IMR-90 (cell line): ENCODE data around the gene C11orf54. TPM values are rescaled to one million over a fixed set of nuclear protein-coding genes. Genes with fewer than 3 reads are reported as not detected.
"Not testable (repeated sequence)": the region's sequence is repeated elsewhere in the genome, so short reads cannot be mapped to it uniquely, and the experiment has no call there.

ENCODE experiments used
- ATAC-seq: fragments of 200-7000 bp; cut with Tn5 transposase; 2 replicates; pipeline ENCODE4 v1.9.1; 2020; ENCODE audit warnings: low read depth, mild to moderate bottlenecking, moderate library complexity
- BruUV-seq: library from RNA; stranded (reverse); fragments of 400-500 nt; replicated peaks from 2 replicates; lab custom pipeline; 2021; lab: Mats Ljungman, UMichigan
- CTCF ChIA-PET: fragments of 300-600 bp; formaldehyde crosslinking; extraction: SDS; loops from one replicate; lab custom pipeline; 2021; ENCODE audit warnings: antibody characterized with exemption; lab: Yijun Ruan, JAX
- POLR2A ChIA-PET: fragments of 300-600 bp; sonication (Branson Sonifier 250); formaldehyde crosslinking; loops from one replicate; lab custom pipeline; 2022; ENCODE audit warnings: antibody characterized with exemption; ENCODE audit not compliant: unreplicated experiment; lab: Charles Lee
- DNase-seq: peaks from one replicate; pipeline ENCODE4 v3.0.0; 2013
- H2AFZ ChIP-seq: replicated peaks from 2 replicates; pipeline ENCODE3; 2013; ENCODE audit warnings: low read length, mild to moderate bottlenecking; ENCODE audit not compliant: poor library complexity
- H2AK5ac ChIP-seq: 2 replicates; pipeline ENCODE4 v1.6.1; 2013; ENCODE audit warnings: low read depth, low read length, inconsistent platforms
- H2AK9ac ChIP-seq: replicated peaks from 2 replicates; pipeline ENCODE3; 2013; ENCODE audit warnings: mild to moderate bottlenecking, low read depth, low read length, moderate library complexity; ENCODE audit not compliant: poor library complexity
- H2BK120ac ChIP-seq: 2 replicates; pipeline ENCODE4 v1.6.1; 2013; ENCODE audit warnings: low read depth, low read length, inconsistent platforms
- H2BK15ac ChIP-seq: 3 replicates; pipeline ENCODE4 v1.6.1; 2013; ENCODE audit warnings: low read depth, low read length, inconsistent platforms
- H2BK20ac ChIP-seq: 2 replicates; pipeline ENCODE4 v1.6.1; 2013; ENCODE audit warnings: low read depth, mild to moderate bottlenecking, inconsistent platforms, low read length, moderate library complexity
- H2BK5ac ChIP-seq: 2 replicates; pipeline ENCODE4 v1.6.1; 2013; ENCODE audit warnings: mild to moderate bottlenecking, low read depth, low read length, inconsistent platforms; ENCODE audit not compliant: poor library complexity, severe bottlenecking
- H3K14ac ChIP-seq: replicated peaks from 2 replicates; pipeline ENCODE4 v1.6.1; 2013; ENCODE audit warnings: low read depth, low read length, inconsistent platforms
- H3K18ac ChIP-seq: 2 replicates; pipeline ENCODE4 v1.6.1; 2013; ENCODE audit warnings: low read depth, low read length, control low read depth
- H3K23ac ChIP-seq: 2 replicates; pipeline ENCODE4 v1.6.1; 2013; ENCODE audit warnings: low read depth, low read length, inconsistent platforms
- H3K27ac ChIP-seq: 2 replicates; pipeline ENCODE4 v1.5.1; 2013; ENCODE audit warnings: mild to moderate bottlenecking, control low read depth, low read length; ENCODE audit not compliant: insufficient read depth
- H3K27me3 ChIP-seq: 2 replicates; pipeline ENCODE4 v1.6.1; 2013; ENCODE audit warnings: low read length; ENCODE audit not compliant: control insufficient read depth, insufficient read depth
- H3K36me3 ChIP-seq: 2 replicates; pipeline ENCODE4 v1.6.1; 2013; ENCODE audit warnings: low read length, mixed read lengths; ENCODE audit not compliant: control insufficient read depth, insufficient read depth
- H3K4ac ChIP-seq: 2 replicates; pipeline ENCODE4 v1.6.1; 2013; ENCODE audit warnings: low read depth, low read length, inconsistent platforms
- H3K4me1 ChIP-seq: 2 replicates; pipeline ENCODE4 v1.6.1; 2013; ENCODE audit warnings: low read length, mixed read lengths; ENCODE audit not compliant: control insufficient read depth, insufficient read depth
- H3K4me2 ChIP-seq: 2 replicates; pipeline ENCODE4 v1.6.1; 2013; ENCODE audit warnings: low read depth, mild to moderate bottlenecking, control low read depth, low read length, moderate library complexity
- H3K4me3 ChIP-seq: 2 replicates; pipeline ENCODE4 v1.5.1; 2013; ENCODE audit warnings: low read depth, mild to moderate bottlenecking, control low read depth, low read length, moderate library complexity; ENCODE audit not compliant: insufficient read depth
- H3K56ac ChIP-seq: 2 replicates; pipeline ENCODE4 v1.6.1; 2013; ENCODE audit warnings: low read length, inconsistent platforms; ENCODE audit not compliant: insufficient read depth; ENCODE audit errors: extremely low read depth
- H3K79me1 ChIP-seq, 2 experiments: 2 replicates each; pipeline ENCODE4 v1.6.1; 2013; ENCODE audit warnings: low read length in 2 of 2, inconsistent platforms in 1 of 2, low read depth in 1 of 2
- H3K9ac ChIP-seq: 2 replicates; pipeline ENCODE4 v1.6.1; 2013; ENCODE audit warnings: low read depth, low read length, control low read depth
- H3K9me1 ChIP-seq: 2 replicates; pipeline ENCODE4 v1.6.1; 2013; ENCODE audit warnings: low read length, inconsistent platforms; ENCODE audit not compliant: insufficient read depth
- H3K9me3 ChIP-seq: 2 replicates; pipeline ENCODE4 v1.6.1; 2013; ENCODE audit warnings: low read length; ENCODE audit not compliant: control insufficient read depth, insufficient read depth
- H4K20me1 ChIP-seq: 2 replicates; pipeline ENCODE4 v1.6.1; 2013; ENCODE audit warnings: low read length, inconsistent platforms; ENCODE audit not compliant: insufficient read depth
- H4K5ac ChIP-seq: 2 replicates; pipeline ENCODE4 v1.6.1; 2013; ENCODE audit warnings: mild to moderate bottlenecking, low read depth, low read length, control low read depth
- H4K8ac ChIP-seq, 2 experiments: 2 replicates each; pipeline ENCODE4 v1.6.1; 2013; ENCODE audit warnings: low read depth in 2 of 2, low read length in 2 of 2, control low read depth in 1 of 2, inconsistent platforms in 1 of 2
- H4K91ac ChIP-seq: 2 replicates; pipeline ENCODE4 v1.6.1; 2013; ENCODE audit warnings: low read depth, low read length, inconsistent platforms; ENCODE audit not compliant: insufficient read depth
- WGBS, 2 experiments: methylation state at CpG; one replicate each; pipeline versions ENCODE4 v1.1.5 to v1.1.7; 2013; ENCODE audit warnings: missing lambda C conversion rate in 2 of 2; ENCODE audit not compliant: insufficient read length in 1 of 2; ENCODE audit errors: extremely low coverage in 2 of 2; 5-methylcytosine and 5-hydroxymethylcytosine counted together
- dilution Hi-C: fragments of 300-500 bp; cut with HindIII; formaldehyde crosslinking; loops from one replicate; pipeline ENCODE4 v1.14.3; 2018; ENCODE audit warnings: low sequenced_read_pairs; ENCODE audit not compliant: unreplicated experiment
- in situ Hi-C: fragments of 300-500 bp; cut with MboI; formaldehyde crosslinking; loops from 3 replicates; pipeline ENCODE4 v1.14.3; 2019; ENCODE audit warnings: low sequenced_read_pairs, inconsistent platforms, mixed read lengths
- intact Hi-C: fragments of 100-400 bp; cut with micrococcal nuclease; formaldehyde crosslinking; loops from 2 replicates; pipeline ENCODE4 v1.10.0; 2022
- polyA plus RNA-seq, 3 experiments: library from polyadenylated mRNA; depleted of rRNA; stranded (reverse); fragments of >200 nt; gene quantifications; 2 replicates each; pipeline ENCODE4 v1.2.3, GENCODE V29; 2012; ENCODE audit warnings: low replicate concordance in 1 of 3
- total RNA-seq: library from RNA; depleted of rRNA; stranded (reverse); fragments of >200 nt; gene quantifications from 2 replicates; pipeline ENCODE4 v1.2.3, GENCODE V29; 2012

C11orf54 gene
- total and polyA plus RNA-seq, 2 of the 4 experiments (the other 2 are of a cell fraction) = 13.7 to 16.0 TPM

DNA sequence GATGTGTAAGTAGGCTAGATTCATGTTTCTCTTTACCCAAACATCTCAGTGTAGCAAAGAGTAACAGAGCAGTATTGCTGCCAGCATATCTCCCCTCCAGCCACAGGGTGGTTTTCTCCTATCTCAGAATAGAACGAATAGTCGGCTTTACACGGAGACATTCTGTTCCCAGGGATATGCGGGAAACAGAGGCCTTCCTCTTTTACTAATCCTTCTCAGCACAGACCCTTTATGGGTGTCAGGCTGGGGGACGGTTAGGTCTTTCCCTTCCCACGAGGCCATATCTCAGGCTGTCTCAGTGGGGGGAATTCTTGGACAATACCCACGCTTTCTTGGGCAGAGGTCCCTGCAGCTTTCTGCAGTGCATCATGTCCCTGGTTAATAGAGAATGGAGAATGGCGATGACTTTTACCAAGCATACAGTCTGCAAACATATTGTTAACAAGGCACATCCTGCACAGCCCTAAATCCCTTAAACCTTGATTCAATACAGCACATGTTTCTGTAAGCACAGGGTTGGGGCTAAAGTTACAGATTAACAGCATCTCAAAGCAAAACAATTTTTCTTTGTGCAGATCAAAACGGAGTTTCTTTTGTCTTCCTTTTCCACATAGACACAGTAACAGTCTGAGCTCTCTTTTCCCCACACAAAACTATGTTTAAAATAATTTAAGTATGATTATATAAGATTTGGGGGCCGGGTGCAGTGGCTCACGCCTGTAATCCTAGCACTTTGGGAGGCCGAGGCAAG is 3.7 kb downstream of the C11orf54 start:
- H3K9ac ChIP-seq, H3K4me1 ChIP-seq, H3K14ac ChIP-seq, dilution Hi-C loops, H3K27ac ChIP-seq, H4K20me1 ChIP-seq, H3K27me3 ChIP-seq, H3K9me1 ChIP-seq, H3K18ac ChIP-seq, H4K91ac ChIP-seq, H2AK5ac ChIP-seq, H4K5ac ChIP-seq, H2BK120ac ChIP-seq, H3K23ac ChIP-seq, H2AK9ac ChIP-seq, in situ Hi-C loops, H3K9me3 ChIP-seq, H3K56ac ChIP-seq, intact Hi-C loops, CTCF ChIA-PET, BruUV-seq, POLR2A ChIA-PET, H3K4me3 ChIP-seq, H3K4ac ChIP-seq, H2BK15ac ChIP-seq, H4K8ac ChIP-seq, H2BK5ac ChIP-seq, ATAC-seq, H2BK20ac ChIP-seq, H2AFZ ChIP-seq: not testable (repeated sequence)
- H3K79me1 ChIP-seq = peaks cover 7 to 30% of the 10 kb centered on the region in 2 experiments
- peak; percentile 21 for DNase-seq
- no CpG with 5 or more reads among the region's 12 CpGs for WGBS, 2 experiments
- H3K4me2 ChIP-seq = peak overlapping the region; percentile 6; the same call in 1 of the 2 replicates
- H3K36me3 ChIP-seq = peaks cover 12% of the 10 kb centered on the region
